Endothelial cell of umbilical vein (primary cell): Measurements from ENCODE around the gene LHPP. TPM values are rescaled to one million over a fixed set of nuclear protein-coding genes. Genes with fewer than 3 reads are reported as not detected.

Source experiments
- BruUV-seq: library from RNA; stranded (reverse); fragments of 400-500 nt; replicated peaks from 2 replicates; lab custom pipeline; 2021; lab: Mats Ljungman, UMichigan
- CTCF ChIA-PET: fragments of 300-600, 350-600 bp; sonication (Branson Sonifier 250); formaldehyde crosslinking; loops from one replicate; lab custom pipeline; 2021; ENCODE audit warnings: antibody characterized with exemption, inconsistent platforms; lab: Charles Lee
- POLR2A ChIA-PET: fragments of 300-600, 350-600 bp; sonication (Branson Sonifier 250); formaldehyde crosslinking; loops from one replicate; lab custom pipeline; 2021; ENCODE audit warnings: antibody characterized with exemption, inconsistent platforms; lab: Charles Lee
- DNase-seq: peaks from one replicate; pipeline ENCODE4 v3.0.0-alpha.2; 2011; ENCODE audit warnings: low read depth, low spot score
- FAIRE-seq: peaks from 2 replicates; lab custom pipeline; 2011; peaks lifted over from hg19 to GRCh38; lab: Jason Lieb, UNC
- H2AFZ ChIP-seq: 2 replicates; pipeline ENCODE4 v1.6.0; 2012; ENCODE audit warnings: low read depth, low read length, control low read depth, inconsistent platforms
- H3K27ac ChIP-seq: 2 replicates; pipeline ENCODE4 v1.5.1; 2011; ENCODE audit warnings: low read depth, mild to moderate bottlenecking, control low read depth, low read length, moderate library complexity; ENCODE audit not compliant: insufficient read depth
- H3K27me3 ChIP-seq, 2 experiments: 2 replicates each; pipeline versions ENCODE4 v1.6.0 to v1.6.1; 2011; ENCODE audit warnings: low read length in 2 of 2, mixed read lengths in 1 of 2; ENCODE audit not compliant: control insufficient read depth in 2 of 2, insufficient read depth in 2 of 2
- H3K36me3 ChIP-seq, 2 experiments: 2 replicates in 1 of 2; 3 replicates in 1 of 2; pipeline ENCODE4 v1.5.1; 2011; ENCODE audit warnings: low read length in 2 of 2, mild to moderate bottlenecking in 1 of 2, moderate library complexity in 1 of 2; ENCODE audit not compliant: control insufficient read depth in 2 of 2, insufficient read depth in 2 of 2; ENCODE audit errors: extremely low read depth in 1 of 2
- H3K4me1 ChIP-seq: 3 replicates; pipeline ENCODE4 v1.5.1; 2011; ENCODE audit warnings: mild to moderate bottlenecking, low read length; ENCODE audit not compliant: control insufficient read depth, insufficient read depth; ENCODE audit errors: extremely low read depth
- H3K4me2 ChIP-seq: 2 replicates; pipeline ENCODE4 v1.6.1; 2011; ENCODE audit warnings: low read length, control low read depth, mixed read lengths; ENCODE audit not compliant: insufficient read depth
- H3K4me3 ChIP-seq, 3 experiments: fragments of 200-600 bp in 1 of 3; sonication (generic), shearing (Covaris generic) in 1 of 3; replicated peaks in 1 of 3; 2 replicates each; pipeline ENCODE4 v1.5.1; 2011 to 2016; ENCODE audit warnings: control low read depth in 3 of 3, low read length in 3 of 3, mild to moderate bottlenecking in 2 of 3, inconsistent platforms in 1 of 3, low read depth in 1 of 3, moderate library complexity in 1 of 3; ENCODE audit not compliant: insufficient read depth in 1 of 3
- H3K79me2 ChIP-seq: 2 replicates; pipeline ENCODE4 v1.6.0; 2012; ENCODE audit warnings: low read length, inconsistent platforms; ENCODE audit not compliant: control insufficient read depth, insufficient read depth
- H3K9ac ChIP-seq: replicated peaks from 2 replicates; pipeline ENCODE3; 2011; ENCODE audit warnings: low read length, control low read depth; ENCODE audit not compliant: insufficient read depth; ENCODE audit errors: extremely low read depth
- H3K9me1 ChIP-seq: replicated peaks from 3 replicates; pipeline ENCODE4 v1.6.0; 2011; ENCODE audit warnings: mild to moderate bottlenecking, low read length; ENCODE audit not compliant: control insufficient read depth, insufficient read depth; ENCODE audit errors: extremely low read depth
- H3K9me3 ChIP-seq: replicated peaks from 2 replicates; pipeline ENCODE4 v1.5.1; 2012; ENCODE audit warnings: low read length, inconsistent platforms; ENCODE audit not compliant: control insufficient read depth, insufficient read depth
- H4K20me1 ChIP-seq: replicated peaks from 2 replicates; pipeline ENCODE3; 2011; ENCODE audit warnings: mild to moderate bottlenecking, low read length; ENCODE audit not compliant: control insufficient read depth, insufficient read depth; ENCODE audit errors: extremely low read depth
- EZH2 ChIP-seq: IDR thresholded peaks from 2 replicates; pipeline ENCODE4 v1.6.1; 2012; ENCODE audit warnings: borderline replicate concordance, low read depth, mild to moderate bottlenecking, moderate library complexity, low read length, inconsistent platforms; ENCODE audit not compliant: severe bottlenecking
- FOS ChIP-seq: IDR thresholded peaks from 2 replicates; pipeline ENCODE4 v1.6.1; 2011; ENCODE audit warnings: mild to moderate bottlenecking, low read length, moderate library complexity, borderline replicate concordance; ENCODE audit not compliant: insufficient read depth
- GATA2 ChIP-seq: IDR thresholded peaks from 2 replicates; pipeline ENCODE4 v1.7.0; 2011; ENCODE audit warnings: low read depth, mild to moderate bottlenecking, moderate library complexity, mixed read lengths, low read length; ENCODE audit not compliant: insufficient read length, insufficient read depth
- JUN ChIP-seq: IDR thresholded peaks from 2 replicates; pipeline ENCODE4 v1.6.1; 2011; ENCODE audit warnings: borderline replicate concordance, low read depth; ENCODE audit not compliant: insufficient read length, insufficient read depth
- MYC ChIP-seq: IDR thresholded peaks from one replicate; pipeline ENCODE4 v1.6.1; 2011; ENCODE audit warnings: mild to moderate bottlenecking, low read depth, low read length
- POLR2A ChIP-seq: IDR thresholded peaks from 2 replicates; pipeline ENCODE4 v1.6.1; 2012; ENCODE audit warnings: low read depth, mild to moderate bottlenecking, control low read depth, low read length
- POLR2AphosphoS5 ChIP-seq: IDR thresholded peaks from 2 replicates; pipeline ENCODE4 v1.6.1; 2012; ENCODE audit warnings: low read depth, mild to moderate bottlenecking, control low read depth, low read length, moderate library complexity; ENCODE audit not compliant: insufficient read depth
- dilution Hi-C: fragments of 300-500 bp; cut with MboI; formaldehyde crosslinking; loops from one replicate; pipeline ENCODE4 v1.15.0; 2019; ENCODE audit warnings: low sequenced_read_pairs; ENCODE audit not compliant: extremely low pct_ligation_motif_present
- intact Hi-C: fragments of 100-400 bp; cut with micrococcal nuclease; formaldehyde crosslinking; loops from one replicate; pipeline ENCODE4 v1.10.0; 2022
- polyA plus RNA-seq, 4 experiments: library from polyadenylated mRNA; depleted of rRNA in 3 of 4; stranded (reverse) in 3 of 4; unstranded in 1 of 4; fragments of >200 nt; gene quantifications; 2 replicates each; pipeline versions ENCODE4 v1.2.1 to v1.2.3, GENCODE V29; 2011 to 2012; ENCODE audit warnings: missing spikeins in 1 of 4
- total RNA-seq: library from RNA; stranded (reverse); gene quantifications from 2 replicates; pipeline ENCODE4 v1.2.3, GENCODE V29; 2021
- TF ChIP-seq, protein P1 (sequence below): IDR thresholded peaks from 2 replicates; pipeline ENCODE4 v1.6.1; 2011; ENCODE audit not compliant: insufficient read depth, insufficient read length
- TF ChIP-seq, protein P2 (sequence below), 2 donors: IDR thresholded peaks; 1 replicate in 1 of 2; 2 replicates in 1 of 2; pipeline ENCODE4 v1.5.1; 2011; ENCODE audit warnings: low read length in 2 of 2, mild to moderate bottlenecking in 2 of 2, moderate library complexity in 2 of 2, control low read depth in 1 of 2, inconsistent platforms in 1 of 2, low read depth in 1 of 2; ENCODE audit not compliant: insufficient read depth in 1 of 2; ENCODE audit errors: extremely low read depth in 1 of 2

LHPP gene
- total and polyA plus RNA-seq, 2 donors (not counting 3 experiments of a cell fraction or from before 2014, with no cell fraction given): 5.8 to 11.2 TPM

DNA sequence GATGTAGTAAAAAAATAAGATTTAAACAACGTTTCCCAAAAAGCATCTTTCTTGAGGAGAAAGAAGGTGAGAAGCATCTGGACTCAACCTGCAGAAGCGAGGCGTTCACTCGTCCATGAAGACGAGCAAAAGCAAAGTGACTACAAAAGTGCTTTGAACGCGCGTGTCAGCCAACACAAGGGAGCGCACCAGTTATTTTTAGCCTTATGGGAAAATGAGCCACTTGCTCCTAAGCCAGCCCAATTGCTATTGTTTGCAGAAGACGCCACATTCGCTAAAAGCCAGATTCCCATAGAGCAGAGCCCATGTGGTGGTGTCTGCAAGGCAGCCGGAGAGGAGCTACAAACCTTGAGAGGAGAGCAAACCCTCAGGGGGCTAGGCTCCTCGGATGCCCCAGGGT lies 160.0 kb downstream of the LHPP start:
- Histone ChIP-seq H3K9ac (no peak overlapping the region), H4K20me1 (no peaks in the 10 kb centered on the region), H3K9me1 (no peaks in the 10 kb centered on the region), H3K79me2 (no peaks in the 10 kb centered on the region), H3K4me2 (no peak overlapping the region), H2AFZ (no peak overlapping the region), H3K36me3 (peaks cover 0 to 2% of the 10 kb centered on the region in 2 experiments), H3K27me3 (no peaks in the 10 kb centered on the region), H3K4me3 (no peak overlapping the region), H3K9me3 (no peaks in the 10 kb centered on the region), H3K4me1 (no peaks in the 10 kb centered on the region), H3K27ac (no peak overlapping the region)
- dilution Hi-C loops (no loop called here), intact Hi-C loops (no loop called here)
- CTCF ChIA-PET: interaction anchor here (0.6 to 2.3 kb wide), 4 partner anchors 44 to 121 kb away, joined by 3 to 10 read pairs (median 3); no protein-coding TSS in a partner anchor
- DNase-seq (no peak), FAIRE-seq (no peak)
- no TSS peak for BruUV-seq
- POLR2A ChIA-PET: no interaction called here
- TF ChIP-seq FOS: no peak
- no peak for TF ChIP-seq POLR2AphosphoS5
- no peak for TF ChIP-seq POLR2A
- TF ChIP-seq GATA2: no peak
- TF ChIP-seq, protein P1, sequence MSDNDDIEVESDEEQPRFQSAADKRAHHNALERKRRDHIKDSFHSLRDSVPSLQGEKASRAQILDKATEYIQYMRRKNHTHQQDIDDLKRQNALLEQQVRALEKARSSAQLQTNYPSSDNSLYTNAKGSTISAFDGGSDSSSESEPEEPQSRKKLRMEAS: no peak
- TF ChIP-seq, protein P2, sequence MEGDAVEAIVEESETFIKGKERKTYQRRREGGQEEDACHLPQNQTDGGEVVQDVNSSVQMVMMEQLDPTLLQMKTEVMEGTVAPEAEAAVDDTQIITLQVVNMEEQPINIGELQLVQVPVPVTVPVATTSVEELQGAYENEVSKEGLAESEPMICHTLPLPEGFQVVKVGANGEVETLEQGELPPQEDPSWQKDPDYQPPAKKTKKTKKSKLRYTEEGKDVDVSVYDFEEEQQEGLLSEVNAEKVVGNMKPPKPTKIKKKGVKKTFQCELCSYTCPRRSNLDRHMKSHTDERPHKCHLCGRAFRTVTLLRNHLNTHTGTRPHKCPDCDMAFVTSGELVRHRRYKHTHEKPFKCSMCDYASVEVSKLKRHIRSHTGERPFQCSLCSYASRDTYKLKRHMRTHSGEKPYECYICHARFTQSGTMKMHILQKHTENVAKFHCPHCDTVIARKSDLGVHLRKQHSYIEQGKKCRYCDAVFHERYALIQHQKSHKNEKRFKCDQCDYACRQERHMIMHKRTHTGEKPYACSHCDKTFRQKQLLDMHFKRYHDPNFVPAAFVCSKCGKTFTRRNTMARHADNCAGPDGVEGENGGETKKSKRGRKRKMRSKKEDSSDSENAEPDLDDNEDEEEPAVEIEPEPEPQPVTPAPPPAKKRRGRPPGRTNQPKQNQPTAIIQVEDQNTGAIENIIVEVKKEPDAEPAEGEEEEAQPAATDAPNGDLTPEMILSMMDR (IDR thresholded peaks at IDR 0.05; ENCODE audit: extremely low read depth in 1 of 2, insufficient read depth in 1 of 2, low read depth in 1 of 2, low read length in 2 of 2): no peak
- TF ChIP-seq MYC: no peak
- TF ChIP-seq JUN: no peak
- TF ChIP-seq EZH2: no peak
